HUES48 (cell line): ENCODE data around the gene OR2AJ1.

ENCODE experiments used
- H3K27ac ChIP-seq: one replicate; pipeline ENCODE4 v1.7.0; 2013; ENCODE audit warnings: low read depth, low read length, inconsistent platforms
- H3K27me3 ChIP-seq: 2 replicates; pipeline ENCODE4 v1.6.1; 2013; ENCODE audit warnings: mild to moderate bottlenecking, low read length; ENCODE audit not compliant: control insufficient read depth, insufficient read depth
- H3K36me3 ChIP-seq: 2 replicates; pipeline ENCODE4 v1.6.1; 2013; ENCODE audit warnings: low read length; ENCODE audit not compliant: control insufficient read depth, insufficient read depth
- H3K4me1 ChIP-seq: 2 replicates; pipeline ENCODE4 v1.6.1; 2013; ENCODE audit warnings: mild to moderate bottlenecking, low read length; ENCODE audit not compliant: control insufficient read depth, insufficient read depth
- H3K4me3 ChIP-seq: 2 replicates; pipeline ENCODE4 v1.5.1; 2013; ENCODE audit warnings: mild to moderate bottlenecking, low read depth, low read length
- H3K9ac ChIP-seq: 2 replicates; pipeline ENCODE4 v1.6.1; 2013; ENCODE audit warnings: mild to moderate bottlenecking, low read depth, low read length, moderate library complexity
- H3K9me3 ChIP-seq: 2 replicates; pipeline ENCODE4 v1.6.1; 2013; ENCODE audit warnings: low read length; ENCODE audit not compliant: control insufficient read depth, insufficient read depth

The OR2AJ1 gene

GRCh38 chr1:247962911-247963588, 38.4 kb downstream of the OR2AJ1 start:
- Histone ChIP-seq H3K4me1 (no peaks in the 10 kb centered on the region), H3K4me3 (no peak overlapping the region), H3K9me3 (peaks cover 64% of the 10 kb centered on the region), H3K27me3 (no peaks in the 10 kb centered on the region), H3K36me3 (no peaks in the 10 kb centered on the region), H3K9ac (no peak overlapping the region), H3K27ac (no peak overlapping the region)

- Histone ChIP-seq H3K9ac (no peak within 1 kb of the TSS), H3K27ac (no peak within 1 kb of the TSS), H3K9me3 (peaks cover 72% of the 10 kb centered on the region), H3K4me3 (no peak within 1 kb of the TSS), H3K4me1 (no peaks in the 10 kb centered on the region), H3K36me3 (no peaks in the 10 kb centered on the region), H3K27me3 (no peaks in the 10 kb centered on the region)
Observed at GRCh38 chr1:247964933-247965332, 40.2 kb downstream of the OR2AJ1 start, which contains the start of gene OR2AK2. TSS of gene OR2AK2 (plus strand) at chr1:247965233. CDS start at chr1:247965377, 144 bp downstream.

- no peak overlapping the region for H3K4me3 ChIP-seq
- peaks cover 74% of the 10 kb centered on the region for H3K9me3 ChIP-seq
- no peak overlapping the region for H3K27ac ChIP-seq
- H3K36me3 ChIP-seq: no peaks in the 10 kb centered on the region
- no peak overlapping the region for H3K9ac ChIP-seq
- H3K4me1 ChIP-seq: no peaks in the 10 kb centered on the region
- no peaks in the 10 kb centered on the region for H3K27me3 ChIP-seq
Observed at GRCh38 chr1:247966532-247967204, 42.0 kb downstream of the OR2AJ1 start.
